Vagina (tissue), 2 donors: Measurements from ENCODE around the gene NSUN5. TPM values are rescaled to one million over a fixed set of nuclear protein-coding genes. Genes with fewer than 3 reads are reported as not detected.

ENCODE experiments used
- DNase-seq, 2 donors: peaks; one replicate each; pipeline ENCODE4 v3.0.0-alpha.2; 2017; ENCODE audit errors: extremely low spot score in 2 of 2
- H3K27ac ChIP-seq: fragments of 200-600 bp; sonication (generic); one replicate; pipeline ENCODE4 v1.5.1; 2019
- H3K27me3 ChIP-seq: fragments of 200-600 bp; sonication (generic); one replicate; pipeline ENCODE4 v1.5.1; 2019
- H3K36me3 ChIP-seq, 2 donors: fragments of 200-600 bp; sonication (generic); one replicate each; pipeline ENCODE4 v1.5.1; 2017 to 2019
- H3K4me1 ChIP-seq: fragments of 200-600 bp; sonication (generic); one replicate; pipeline ENCODE4 v1.5.1; 2019
- H3K4me3 ChIP-seq, 2 donors: fragments of 200-600 bp; sonication (generic); 1 replicate in 1 of 2; 2 replicates in 1 of 2; pipeline ENCODE4 v1.5.1; 2016 to 2019
- H3K9me3 ChIP-seq: fragments of 200-600 bp; sonication (generic); one replicate; pipeline ENCODE4 v1.5.1; 2019
- CTCF ChIP-seq, 3 experiments: fragments of 450-650 bp in 2 of 3; fragments of 200-600 bp in 1 of 3; sonication (generic) in 1 of 3; IDR thresholded peaks; one replicate each; pipeline ENCODE4 v1.5.1; 2017 to 2019; ENCODE audit warnings: antibody characterized with exemption in 3 of 3, mild to moderate bottlenecking in 2 of 3, moderate library complexity in 2 of 3
- POLR2A ChIP-seq, 2 donors: fragments of 450-650 bp; IDR thresholded peaks; one replicate each; pipeline ENCODE4 v1.6.1; 2017; ENCODE audit warnings: antibody characterized with exemption in 2 of 2, mild to moderate bottlenecking in 2 of 2, moderate library complexity in 2 of 2
- POLR2AphosphoS5 ChIP-seq, 2 donors: sonication (generic); formaldehyde crosslinking; IDR thresholded peaks; one replicate each; pipeline ENCODE4 v1.9.0; 2017; ENCODE audit warnings: antibody characterized with exemption in 2 of 2, mild to moderate bottlenecking in 2 of 2, low read depth in 1 of 2; ENCODE audit not compliant: insufficient read depth in 1 of 2
- intact Hi-C: fragments of 100-400 bp; cut with DNase I; formaldehyde crosslinking; loops from one replicate; pipeline ENCODE4 v1.15.1; 2023
- total RNA-seq: library from RNA; depleted of rRNA; stranded (reverse); fragments of >200 nt; gene quantifications from one replicate; pipeline ENCODE4 v1.2.3, GENCODE V29; 2016

NSUN5 gene
- total RNA-seq, 1 donor from 2014 or later, result 25.3 TPM

- intact Hi-C loops, result no loop called here
- Histone ChIP-seq H3K4me3 (no peak overlapping the region), H3K36me3 (no peaks in the 10 kb centered on the region), H3K4me1 (peaks cover 14% of the 10 kb centered on the region), H3K27ac (no peak overlapping the region), H3K27me3 (no peaks in the 10 kb centered on the region), H3K9me3 (no peaks in the 10 kb centered on the region)
- TF ChIP-seq POLR2A (IDR thresholded peaks at IDR 0.05) (no peak), POLR2AphosphoS5 (IDR thresholded peaks at IDR 0.05; ENCODE audit: insufficient read depth in 1 of 2, low read depth in 1 of 2) (no peak), CTCF (IDR thresholded peaks at IDR 0.05) (no peak)
- DNase-seq, result no peak
These were observed 37.3 kb upstream of the NSUN5 start for GRCh38 chr7:73345951-73346350.

- peaks cover 14% of the 10 kb centered on the region for H3K4me1 ChIP-seq
- no peak overlapping the region for H3K27ac ChIP-seq
- no peak overlapping the region for H3K4me3 ChIP-seq
- H3K27me3 ChIP-seq, result no peaks in the 10 kb centered on the region
- no peaks in the 10 kb centered on the region for H3K36me3 ChIP-seq
- no peaks in the 10 kb centered on the region for H3K9me3 ChIP-seq
- intact Hi-C loops, result no loop called here
- TF ChIP-seq POLR2AphosphoS5 (IDR thresholded peaks at IDR 0.05; ENCODE audit: insufficient read depth in 1 of 2, low read depth in 1 of 2) (no peak), POLR2A (IDR thresholded peaks at IDR 0.05) (no peak), CTCF (IDR thresholded peaks at IDR 0.05) (no peak)
- no peak for DNase-seq
These were observed 36.9 kb upstream of the NSUN5 start for GRCh38 chr7:73345538-73345937.

GRCh38 chr7:73343671-73344380 lies 35.2 kb upstream of the NSUN5 start:
- intact Hi-C loops, result no loop called here
- TF ChIP-seq POLR2AphosphoS5 (IDR thresholded peaks at IDR 0.05; ENCODE audit: insufficient read depth in 1 of 2, low read depth in 1 of 2) (no peak), POLR2A (IDR thresholded peaks at IDR 0.05) (no peak), CTCF (IDR thresholded peaks at IDR 0.05) (no peak)
- H3K9me3 ChIP-seq, result no peaks in the 10 kb centered on the region

GRCh38 chr7:73342645-73343044 lies 34.0 kb upstream of the NSUN5 start:
- Histone ChIP-seq H3K27me3 (no peaks in the 10 kb centered on the region), H3K27ac (no peak overlapping the region), H3K9me3 (no peaks in the 10 kb centered on the region), H3K4me1 (peaks cover 14% of the 10 kb centered on the region), H3K36me3 (no peaks in the 10 kb centered on the region), H3K4me3 (no peak overlapping the region)
- no peak for DNase-seq
- intact Hi-C loops, result no loop called here
- TF ChIP-seq POLR2AphosphoS5 (IDR thresholded peaks at IDR 0.05; ENCODE audit: insufficient read depth in 1 of 2, low read depth in 1 of 2), result no peak
- no peak for TF ChIP-seq POLR2A (IDR thresholded peaks at IDR 0.05)
- TF ChIP-seq CTCF (IDR thresholded peaks at IDR 0.05), result peak in 2 of 3 experiments; percentile 26 to 30

More at GRCh38 chr7:73343671-73344380, 35.2 kb upstream of the NSUN5 start:
- H3K27me3 ChIP-seq, result no peaks in the 10 kb centered on the region
- H3K36me3 ChIP-seq, result no peaks in the 10 kb centered on the region
- H3K4me1 ChIP-seq, result peaks cover 14% of the 10 kb centered on the region
- DNase-seq, result no peak
- H3K4me3 ChIP-seq, result no peak overlapping the region
- no peak overlapping the region for H3K27ac ChIP-seq

- H3K36me3 ChIP-seq, result no peaks in the 10 kb centered on the region
- intact Hi-C loops, result no loop called here
- DNase-seq, result no peak
- H3K9me3 ChIP-seq, result no peaks in the 10 kb centered on the region
- no peak overlapping the region for H3K4me3 ChIP-seq
- H3K27me3 ChIP-seq, result no peaks in the 10 kb centered on the region
- no peak for TF ChIP-seq CTCF (IDR thresholded peaks at IDR 0.05)
- TF ChIP-seq POLR2A (IDR thresholded peaks at IDR 0.05), result no peak
- TF ChIP-seq POLR2AphosphoS5 (IDR thresholded peaks at IDR 0.05; ENCODE audit: insufficient read depth in 1 of 2, low read depth in 1 of 2), result no peak
- peaks cover 14% of the 10 kb centered on the region for H3K4me1 ChIP-seq
- H3K27ac ChIP-seq, result no peak overlapping the region
These were observed 33.3 kb upstream of the NSUN5 start for GRCh38 chr7:73341877-73342276.
